OCI-LY3 (cell line): ENCODE data around the gene ELFN2.

Experiments
- H2AFZ ChIP-seq: fragments of 200-600, 300-600 bp; shearing (Covaris generic); 2 replicates; pipeline ENCODE4 v1.6.0; 2014; ENCODE audit warnings: antibody characterized with exemption, low read depth, low read length
- H3K27ac ChIP-seq: fragments of 200-600, 300-600 bp; sonication (generic); 2 replicates; pipeline ENCODE4 v1.5.1; 2014; ENCODE audit warnings: mild to moderate bottlenecking, low read length, moderate library complexity, mixed read lengths
- H3K27me3 ChIP-seq: fragments of 200-600, 300-600 bp; sonication (generic); 2 replicates; pipeline ENCODE4 v1.6.1; 2014; ENCODE audit warnings: low read depth, low read length, mixed read lengths
- H3K36me3 ChIP-seq: fragments of 200-600, 300-600 bp; sonication (generic); replicated peaks from 2 replicates; pipeline ENCODE3; 2014; ENCODE audit warnings: low read depth, low read length, mixed read lengths
- H3K4me1 ChIP-seq: fragments of 300-600, 200-600 bp; sonication (generic); 2 replicates; pipeline ENCODE4 v1.6.1; 2014; ENCODE audit warnings: low read length, mixed read lengths
- H3K4me2 ChIP-seq: fragments of 200-600, 300-600 bp; sonication (generic); 2 replicates; pipeline ENCODE4 v1.6.1; 2014; ENCODE audit warnings: low read length, mixed read lengths
- H3K4me3 ChIP-seq: fragments of 300-600, 200-600 bp; sonication (generic); 2 replicates; pipeline ENCODE4 v1.5.1; 2014; ENCODE audit warnings: antibody characterized with exemption, mild to moderate bottlenecking, low read length, moderate library complexity
- H3K79me2 ChIP-seq: fragments of 300-600, 200-600 bp; shearing (Covaris generic); 2 replicates; pipeline ENCODE4 v1.6.1; 2014; ENCODE audit warnings: mild to moderate bottlenecking, low read length, mixed read lengths
- H3K9ac ChIP-seq: fragments of 300-600, 200-600 bp; shearing (Covaris generic); 2 replicates; pipeline ENCODE4 v1.6.0; 2014; ENCODE audit warnings: mild to moderate bottlenecking, low read length, moderate library complexity
- H3K9me3 ChIP-seq: fragments of 200-600, 300-600 bp; shearing (Covaris generic); 2 replicates; pipeline ENCODE4 v1.6.1; 2014; ENCODE audit warnings: low read length, mixed read lengths; ENCODE audit not compliant: insufficient read depth
- H4K20me1 ChIP-seq: fragments of 200-600, 300-600 bp; sonication (generic); 2 replicates; pipeline ENCODE4 v1.6.1; 2016; ENCODE audit warnings: low read length, mixed read lengths; ENCODE audit not compliant: insufficient read depth
- CTCF ChIP-seq: fragments of 200-600, 300-600 bp; sonication (generic); IDR thresholded peaks from 2 replicates; pipeline ENCODE4 v1.5.1; 2014; ENCODE audit warnings: antibody characterized with exemption, low read length, low read depth
- EZH2phosphoT487 ChIP-seq: fragments of 200-600 bp; shearing (Covaris generic); IDR thresholded peaks from 2 replicates; pipeline ENCODE4 v1.6.1; 2018; ENCODE audit warnings: antibody characterized with exemption, mixed run types, low read depth

The ELFN2 gene

DNA sequence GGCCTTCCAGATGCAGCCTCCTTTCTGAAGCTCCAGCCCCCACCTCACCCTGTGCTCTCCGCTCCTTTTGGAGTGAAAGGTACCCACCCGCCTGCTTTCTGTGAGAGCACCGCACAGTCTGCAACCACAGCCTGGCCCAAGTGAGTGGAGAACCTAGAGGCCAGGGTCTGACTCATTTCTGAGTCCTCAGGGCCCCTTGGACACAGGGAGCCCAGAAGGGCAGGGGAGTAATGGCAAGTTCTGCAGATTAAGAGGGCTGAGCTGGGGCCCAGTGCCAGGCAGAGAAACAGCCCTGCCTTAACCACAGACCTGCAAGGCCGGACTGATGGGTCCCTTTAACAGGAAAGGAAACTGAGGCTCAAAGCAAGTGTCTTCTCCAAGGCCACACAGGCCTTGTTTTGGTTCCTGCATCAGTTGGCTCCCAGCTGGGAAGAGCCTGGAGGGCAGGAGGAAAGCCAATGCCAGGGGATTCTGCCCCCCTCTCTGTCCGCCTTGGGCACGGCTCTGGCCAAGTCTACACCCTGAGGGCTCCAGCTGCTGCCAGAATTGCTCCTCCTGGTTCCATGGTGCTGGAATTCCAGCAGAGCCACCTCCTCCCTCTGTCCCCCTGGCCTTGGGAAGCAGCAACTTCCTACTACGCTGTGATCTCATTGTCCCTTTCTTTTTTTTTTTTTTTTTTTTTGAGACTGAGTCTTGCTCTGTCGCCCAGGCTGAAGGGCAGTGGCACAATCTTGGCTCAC, 89.9 kb downstream of the ELFN2 start:
- Histone ChIP-seq H3K9me3 (no peaks in the 10 kb centered on the region), H4K20me1 (no peaks in the 10 kb centered on the region), H3K79me2 (no peaks in the 10 kb centered on the region), H3K9ac (no peak overlapping the region), H3K36me3 (no peaks in the 10 kb centered on the region), H3K4me3 (no peak overlapping the region), H2AFZ (no peak overlapping the region), H3K4me2 (0 out of 2 replicates have a peak overlapping the region, but pooled peaks have one; percentile 25), H3K4me1 (peaks cover 29% of the 10 kb centered on the region), H3K27me3 (peaks cover 45% of the 10 kb centered on the region), H3K27ac (no peak overlapping the region)
- no peak for TF ChIP-seq EZH2phosphoT487
- no peak for TF ChIP-seq CTCF

DNA sequence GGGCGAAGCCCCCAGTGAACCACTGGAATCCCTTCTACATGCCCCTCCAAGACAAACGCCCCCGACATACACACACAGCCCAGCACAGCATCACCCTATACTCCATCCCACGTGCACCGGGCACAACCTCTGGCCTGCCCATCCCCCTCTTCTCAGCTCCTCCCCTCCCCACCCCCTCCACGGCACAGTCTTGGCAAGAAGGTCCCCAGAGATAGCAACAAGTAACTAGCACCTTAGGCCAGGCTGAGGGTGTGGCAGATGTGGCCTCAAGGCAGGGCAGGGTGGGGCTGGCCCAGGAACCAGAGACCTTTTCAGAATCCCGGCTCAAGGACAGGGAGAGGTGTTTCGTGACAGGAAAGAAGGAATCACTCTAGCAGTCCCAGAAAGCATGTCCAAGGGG, 90.7 kb downstream of the ELFN2 start:
- Histone ChIP-seq H3K4me1 (peaks cover 33% of the 10 kb centered on the region), H3K27ac (no peak overlapping the region), H3K79me2 (no peaks in the 10 kb centered on the region), H3K4me3 (no peak overlapping the region), H3K36me3 (no peaks in the 10 kb centered on the region), H3K27me3 (peaks cover 37% of the 10 kb centered on the region), H2AFZ (no peak overlapping the region), H3K4me2 (no peak overlapping the region), H4K20me1 (no peaks in the 10 kb centered on the region), H3K9ac (no peak overlapping the region), H3K9me3 (no peaks in the 10 kb centered on the region)
- TF ChIP-seq CTCF (no peak), EZH2phosphoT487 (no peak)

DNA sequence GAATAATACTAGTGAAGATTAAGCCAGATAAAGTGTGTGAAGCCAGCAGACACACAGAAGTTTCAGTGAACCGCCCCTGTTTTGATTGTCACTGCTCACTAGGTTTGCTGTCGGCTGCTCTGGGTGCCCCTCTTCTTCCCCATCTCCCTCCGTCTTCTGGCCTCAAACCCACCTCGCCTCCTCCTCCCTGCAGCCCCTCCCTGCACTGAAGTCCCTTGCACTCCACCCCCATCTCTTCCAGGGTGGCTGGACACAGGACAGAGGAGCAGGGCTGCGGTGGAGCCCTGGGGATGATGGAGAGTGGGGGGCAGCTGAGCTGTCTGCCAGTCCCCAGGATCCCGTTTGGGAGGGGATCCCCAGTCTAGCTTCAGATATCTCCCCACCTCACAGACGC, 91.5 kb downstream of the ELFN2 start:
- no peaks in the 10 kb centered on the region for H3K79me2 ChIP-seq
- peaks cover 35% of the 10 kb centered on the region for H3K4me1 ChIP-seq
- no peaks in the 10 kb centered on the region for H3K9me3 ChIP-seq
- H3K27ac ChIP-seq = no peak overlapping the region
- H3K4me2 ChIP-seq = no peak overlapping the region
- H4K20me1 ChIP-seq = no peaks in the 10 kb centered on the region
- no peak overlapping the region for H3K4me3 ChIP-seq
- TF ChIP-seq CTCF = no peak
- TF ChIP-seq EZH2phosphoT487 = no peak
- H3K9ac ChIP-seq = no peak overlapping the region
- peaks cover 30% of the 10 kb centered on the region for H3K27me3 ChIP-seq
- no peak overlapping the region for H2AFZ ChIP-seq
- H3K36me3 ChIP-seq = no peaks in the 10 kb centered on the region

GRCh38 chr22:37334859-37335805, 92.1 kb downstream of the ELFN2 start:
- TF ChIP-seq CTCF = no peak
- TF ChIP-seq EZH2phosphoT487 = no peak
- Histone ChIP-seq H3K4me3 (no peak overlapping the region), H3K9ac (no peak overlapping the region), H3K4me2 (no peak overlapping the region), H3K36me3 (no peaks in the 10 kb centered on the region), H2AFZ (no peak overlapping the region), H3K9me3 (no peaks in the 10 kb centered on the region), H3K27me3 (peaks cover 27% of the 10 kb centered on the region), H3K4me1 (peaks cover 39% of the 10 kb centered on the region), H3K27ac (no peak overlapping the region), H3K79me2 (no peaks in the 10 kb centered on the region), H4K20me1 (no peaks in the 10 kb centered on the region)
